Brain microvascular endothelial cell (primary cell): ENCODE measurements around the gene ZNF77.

Experiments
- DNase-seq: peaks from one replicate; pipeline ENCODE4 v3.0.0-alpha.2; 2020
- H3K27ac ChIP-seq: fragments of 250-450 bp; sonication (Bioruptor Pico); 2 replicates; pipeline ENCODE4 v1.5.1; 2020; ENCODE audit warnings: mild to moderate bottlenecking, moderate library complexity
- H3K27me3 ChIP-seq: fragments of 250-450 bp; sonication (Bioruptor Pico); replicated peaks from 2 replicates; pipeline ENCODE4 v1.5.1; 2020; ENCODE audit warnings: mild to moderate bottlenecking
- H3K36me3 ChIP-seq: fragments of 250-450 bp; sonication (Bioruptor Pico); replicated peaks from 2 replicates; pipeline ENCODE4 v1.5.1; 2020; ENCODE audit warnings: mild to moderate bottlenecking
- H3K4me3 ChIP-seq: 2 replicates; pipeline ENCODE4 v1.5.1; 2011; ENCODE audit warnings: low read depth, mild to moderate bottlenecking, control low read depth, low read length, moderate library complexity
- CTCF ChIP-seq: IDR thresholded peaks from 2 replicates; pipeline ENCODE4 v1.5.1; 2011; ENCODE audit warnings: low read depth, mild to moderate bottlenecking, moderate library complexity, low read length, control low read depth, inconsistent platforms; ENCODE audit errors: missing control alignments
- in situ Hi-C: cut with HindIII; loops from 2 replicates; pipeline ENCODE4 v1.10.0; 2017; ENCODE audit warnings: low sequenced_read_pairs, low pct_ligation_motif_present

The ZNF77 gene

GRCh38 chr19:2960120-2960519 lies 15.3 kb upstream of the ZNF77 start:
- no peak for DNase-seq
- H3K36me3 ChIP-seq, result no peaks in the 10 kb centered on the region
- H3K4me3 ChIP-seq, result no peak overlapping the region
- no peaks in the 10 kb centered on the region for H3K27me3 ChIP-seq
- in situ Hi-C loops, result no loop called here
- TF ChIP-seq CTCF, result no peak
- no peak overlapping the region for H3K27ac ChIP-seq

- in situ Hi-C loops, result no loop called here
- H3K27me3 ChIP-seq, result no peaks in the 10 kb centered on the region
- no peak for DNase-seq
- no peak overlapping the region for H3K27ac ChIP-seq
- H3K4me3 ChIP-seq, result no peak overlapping the region
- H3K36me3 ChIP-seq, result no peaks in the 10 kb centered on the region
- no peak for TF ChIP-seq CTCF
Measured at GRCh38 chr19:2957160-2957559, 12.4 kb upstream of the ZNF77 start.

GRCh38 chr19:2952953-2953481 lies 8.2 kb upstream of the ZNF77 start:
- Histone ChIP-seq H3K27me3 (no peaks in the 10 kb centered on the region), H3K36me3 (no peaks in the 10 kb centered on the region), H3K4me3 (no peak overlapping the region), H3K27ac (no peak overlapping the region)
- in situ Hi-C loops, result no loop called here
- DNase-seq, result no peak
- no peak for TF ChIP-seq CTCF

GRCh38 chr19:2950286-2951124 lies 5.7 kb upstream of the ZNF77 start:
- peak; percentile 99 for DNase-seq
- Histone ChIP-seq H3K27ac (peak overlapping the region; percentile 85), H3K27me3 (no peaks in the 10 kb centered on the region), H3K4me3 (peak overlapping the region; percentile 98), H3K36me3 (no peaks in the 10 kb centered on the region)
- no peak for TF ChIP-seq CTCF
- in situ Hi-C loops, result no loop called here

- Histone ChIP-seq H3K4me3 (peak overlapping the region; percentile 98), H3K27me3 (no peaks in the 10 kb centered on the region), H3K27ac (peak overlapping the region; percentile 85), H3K36me3 (no peaks in the 10 kb centered on the region)
- DNase-seq, result peak; percentile 54
- TF ChIP-seq CTCF, result no peak
- in situ Hi-C loops, result no loop called here
Measured at GRCh38 chr19:2949939-2950285, 5.1 kb upstream of the ZNF77 start.
